ENCODE data around the gene UNC79.

- no peak for TF ChIP-seq EZH2 (IDR thresholded peaks at IDR 0.05; ENCODE audit: insufficient read depth, poor library complexity, severe bottlenecking)
- no peak for TF ChIP-seq EZH2phosphoT487 (IDR thresholded peaks at IDR 0.05; ENCODE audit: insufficient read depth, low read depth)
Measured at GRCh38 chr14:93669632-93670031, 238.9 kb downstream of the UNC79 start.
